Stimulated activated CD8-positive, alpha-beta memory T cell treated with anti-CD3 and anti-CD28 coated beads, Interleukin-7, amount 100 ng/mL, for 4 hours (primary cell): Measurements from ENCODE around the gene KIFAP3.
"Not testable (repeated sequence)": the region's sequence is repeated elsewhere in the genome, so short reads cannot be mapped to it uniquely, and the experiment has no call there.

Experiments used
- DNase-seq, 2 donors: peaks; one replicate each; pipeline ENCODE4 v3.0.0-alpha.2; 2020; ENCODE audit warnings: low read depth in 2 of 2

The KIFAP3 gene

GRCh38 chr1:169889871-169890270 lies 184.6 kb downstream of the KIFAP3 start:
- no peak for DNase-seq

- no peak for DNase-seq
Observed at GRCh38 chr1:169886931-169887330, 187.6 kb downstream of the KIFAP3 start.

GRCh38 chr1:169886422-169886821 lies 188.1 kb downstream of the KIFAP3 start:
- no peak for DNase-seq

DNA sequence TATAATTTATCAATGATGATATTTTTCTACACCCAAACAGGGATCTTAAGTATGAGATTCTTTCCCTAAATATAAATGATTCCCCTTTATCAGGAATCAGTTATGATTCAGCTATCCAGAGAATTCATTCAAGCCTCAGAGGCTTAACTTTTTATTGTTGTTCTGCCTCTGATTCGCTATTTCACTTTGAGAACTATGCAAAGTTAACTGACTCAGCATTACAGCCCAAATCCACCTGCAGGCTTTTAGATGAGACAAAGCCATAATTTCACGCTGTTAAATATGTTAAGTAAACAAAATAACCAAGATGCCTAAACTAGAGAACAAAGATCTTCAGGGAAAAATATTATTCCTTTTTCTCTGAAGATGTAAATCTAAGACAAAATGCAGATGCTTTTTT lies 189.3 kb downstream of the KIFAP3 start:
- no peak for DNase-seq

DNA sequence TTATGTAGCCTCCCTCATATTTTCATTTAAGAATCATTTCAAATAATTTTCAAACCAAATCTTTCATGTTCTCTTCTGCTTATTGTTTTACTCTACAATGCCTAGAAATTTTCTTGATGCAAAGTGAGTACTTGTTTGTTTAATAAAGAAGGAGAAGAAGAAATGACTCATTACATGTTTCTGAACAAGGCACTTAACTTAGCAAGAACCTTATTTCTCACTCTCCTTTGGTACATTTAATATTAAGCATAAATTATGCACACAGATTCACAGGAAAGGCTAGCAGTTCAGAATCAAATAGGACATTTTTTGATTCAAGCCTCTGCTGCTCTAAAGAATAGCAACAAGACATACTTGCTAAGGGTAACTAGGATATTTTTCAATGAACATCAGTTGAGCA lies 189.9 kb downstream of the KIFAP3 start:
- no peak for DNase-seq

DNA sequence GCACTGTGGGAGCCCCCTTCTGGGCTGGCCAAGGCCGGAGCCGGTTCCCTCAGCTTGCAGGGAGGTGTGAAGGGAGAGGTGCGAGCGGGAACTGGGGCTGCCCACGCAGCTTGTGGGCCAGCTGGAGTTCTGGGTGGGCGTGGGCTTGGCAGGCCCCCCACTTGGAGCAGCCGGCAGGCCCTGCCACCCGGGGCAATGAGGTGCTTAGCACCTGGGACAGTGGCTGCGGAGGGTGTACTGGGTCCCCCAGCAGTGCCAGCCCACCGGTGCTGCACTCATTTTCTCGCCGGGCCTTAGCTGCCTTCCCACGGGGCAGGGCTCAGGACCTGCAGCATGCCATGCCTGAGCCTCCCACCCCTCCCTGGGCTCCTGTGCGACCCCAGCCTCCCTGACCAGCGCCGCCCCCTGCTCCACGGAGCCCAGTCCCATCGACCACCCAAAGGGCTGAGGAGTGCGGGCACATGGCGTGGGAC lies 192.4 kb downstream of the KIFAP3 start:
- no peak for DNase-seq

- DNase-seq, result no peak
Observed at GRCh38 chr1:169879034-169879840, 195.3 kb downstream of the KIFAP3 start.

DNA sequence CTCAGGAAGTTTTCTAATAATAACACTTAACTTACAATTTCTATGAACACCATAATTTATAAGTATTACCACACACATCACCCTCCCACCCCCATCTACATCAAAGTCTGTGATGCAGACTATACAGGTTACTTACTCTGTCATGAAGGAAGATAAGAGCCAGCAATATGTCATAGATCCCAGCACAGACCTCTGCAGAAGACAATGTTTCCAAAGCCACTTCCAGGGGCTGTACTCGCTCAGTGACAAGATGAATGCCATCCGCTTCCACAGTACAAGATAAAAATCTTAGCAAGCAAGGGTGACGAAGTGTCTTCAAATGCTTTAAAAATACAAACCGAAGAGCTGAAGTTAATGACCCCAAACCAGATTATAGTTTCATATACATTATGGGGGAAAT lies 196.0 kb downstream of the KIFAP3 start:
- no peak for DNase-seq

DNA sequence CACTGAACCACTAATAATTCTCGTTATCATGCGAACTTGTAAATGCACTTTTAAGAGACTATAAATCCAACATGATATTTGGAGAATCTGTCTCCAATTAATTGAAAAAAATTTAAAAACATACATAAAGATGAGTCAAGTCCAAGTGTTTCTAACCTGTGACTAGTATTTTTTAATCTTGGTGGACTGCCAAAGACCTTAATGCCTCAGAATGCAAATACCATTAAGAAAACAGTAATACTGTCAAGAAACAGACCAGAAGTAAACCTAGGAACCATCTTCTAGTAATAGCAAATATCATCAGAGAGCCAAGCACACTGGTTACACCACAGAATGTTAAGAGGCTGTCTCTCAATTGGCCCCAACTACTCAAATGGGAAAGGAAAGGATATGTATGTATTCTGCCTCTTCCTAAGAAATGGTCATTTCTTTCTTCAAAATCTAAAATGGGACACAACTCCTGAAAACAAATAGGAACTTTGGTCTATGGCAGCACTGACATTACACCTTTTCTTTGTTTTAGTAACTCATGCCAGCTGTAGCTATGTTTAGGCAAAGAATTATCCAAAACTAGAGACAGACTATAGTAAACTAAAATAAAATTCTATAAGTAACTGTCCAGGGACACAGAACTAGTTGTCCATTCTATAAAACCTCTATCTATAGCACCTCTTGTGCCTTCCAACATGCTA lies 196.5 kb downstream of the KIFAP3 start:
- DNase-seq, result no peak

DNA sequence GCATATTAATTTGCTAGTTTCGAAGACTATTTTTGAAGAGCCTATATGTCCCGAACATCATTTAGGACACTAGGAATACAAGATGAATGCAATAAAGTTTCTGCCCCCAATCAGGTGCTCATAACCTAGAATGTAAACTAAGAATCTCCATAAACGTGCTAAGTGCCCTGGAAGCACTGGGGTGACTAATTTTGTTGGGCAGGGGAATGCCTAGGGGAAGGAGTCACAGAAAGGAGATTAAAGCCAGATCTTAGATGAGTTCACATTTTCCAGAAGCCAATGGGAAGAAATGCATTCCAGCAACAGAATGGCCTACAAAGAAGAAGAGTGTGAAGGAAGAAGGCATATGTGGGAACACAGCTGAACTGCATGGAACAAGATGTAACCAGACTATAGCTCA lies 200.3 kb downstream of the KIFAP3 start:
- DNase-seq, result no peak

DNA sequence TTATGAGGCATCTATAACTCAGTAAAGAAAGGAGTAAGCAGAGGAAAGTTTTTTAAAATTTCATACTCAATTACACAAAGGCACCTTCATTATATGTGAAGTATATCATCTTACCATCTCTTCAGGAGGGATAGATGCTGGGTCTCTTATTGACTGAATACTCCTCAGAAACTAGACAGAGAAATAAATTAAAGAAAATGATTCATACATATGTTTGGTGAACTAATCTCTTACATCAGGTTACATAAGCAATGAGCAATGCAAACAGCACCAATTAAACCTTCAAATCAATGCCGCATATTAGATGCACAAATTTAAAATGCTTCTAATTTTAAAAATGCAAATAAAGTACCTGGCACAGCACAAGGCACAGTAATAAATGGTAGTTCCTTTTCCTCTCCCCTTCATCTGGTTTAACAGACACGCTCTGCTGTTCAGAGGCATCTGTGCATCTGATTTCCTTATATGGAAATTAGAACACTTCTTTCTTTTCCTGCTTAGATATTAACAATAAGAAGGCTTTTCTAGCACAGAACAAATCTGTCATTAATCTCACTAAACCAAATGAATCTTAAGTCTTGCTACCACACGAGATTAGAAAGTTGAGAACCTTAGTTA lies 200.8 kb downstream of the KIFAP3 start:
- no peak for DNase-seq

DNA sequence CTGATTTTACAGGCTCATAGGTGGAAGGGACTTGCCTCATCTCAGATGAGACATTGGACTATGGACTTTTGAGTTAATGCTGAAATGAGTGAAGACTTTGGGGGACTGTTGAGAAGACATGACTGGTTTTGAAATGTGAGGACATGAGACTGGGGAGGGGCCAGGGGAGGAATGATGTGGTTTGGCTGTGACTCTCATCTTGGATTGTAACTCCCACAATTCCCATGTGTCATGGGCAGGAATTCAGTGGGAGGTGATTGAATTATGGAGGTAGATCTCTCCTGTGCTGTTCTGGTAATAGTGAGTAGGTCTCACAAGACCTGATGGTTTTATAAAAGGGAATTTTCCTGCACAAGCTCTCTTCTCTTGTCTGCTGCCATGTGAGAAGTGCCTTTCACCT lies 201.6 kb downstream of the KIFAP3 start:
- no peak for DNase-seq

DNA sequence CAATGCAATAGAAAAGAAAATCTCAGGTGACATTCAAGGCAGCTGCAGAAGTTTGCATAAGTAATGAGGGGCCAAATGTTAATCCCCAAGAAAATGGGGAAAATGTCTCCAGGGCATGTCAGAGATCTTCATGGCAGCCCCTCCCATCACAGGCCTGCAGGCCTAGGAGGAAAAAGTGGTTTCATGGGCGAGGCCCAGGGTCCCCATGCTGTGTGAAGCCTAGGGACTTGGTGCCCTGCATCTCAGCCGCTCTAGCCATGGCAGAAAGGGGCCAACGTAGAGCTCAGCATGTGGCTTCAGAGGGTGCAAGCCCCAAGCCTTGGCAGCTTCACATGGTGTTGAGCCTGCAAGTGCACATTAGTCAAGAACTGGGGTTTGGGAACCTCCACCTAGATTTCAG lies 202.5 kb downstream of the KIFAP3 start:
- DNase-seq, result not testable (repeated sequence)
